CD4-positive, alpha-beta T cell (primary cell): ENCODE results near the gene AAMP. TPM values are rescaled to one million over a fixed set of nuclear protein-coding genes. Genes with fewer than 3 reads are reported as not detected.

Experiments used
- ATAC-seq: fragments of 200-7000 bp; cut with Tn5 transposase; one replicate; pipeline ENCODE4 v1.10.0; 2022; ENCODE audit warnings: mild to moderate bottlenecking; ENCODE audit not compliant: poor library complexity
- CTCF ChIA-PET: fragments of 350-600 bp; sonication (Branson Sonifier 250); formaldehyde crosslinking; loops from one replicate; lab custom pipeline; 2021; ENCODE audit warnings: antibody characterized with exemption, inconsistent platforms; lab: Charles Lee
- POLR2A ChIA-PET: fragments of 350-600 bp; sonication (Branson Sonifier 250); formaldehyde crosslinking; loops from one replicate; lab custom pipeline; 2021; ENCODE audit warnings: antibody characterized with exemption, inconsistent platforms; lab: Charles Lee
- DNase-seq, 14 experiments: peaks; one replicate each; pipeline ENCODE4 v3.0.0-alpha.2; 2013 to 2020; ENCODE audit warnings: mixed read lengths in 2 of 14
- H3K27ac ChIP-seq, 2 donors: one replicate each; pipeline versions ENCODE4 v1.5.1 to v1.7.0; 2013; ENCODE audit warnings: low read length in 2 of 2, low read depth in 1 of 2, mild to moderate bottlenecking in 1 of 2
- H3K27me3 ChIP-seq, 2 experiments: 1 replicate in 1 of 2; 2 replicates in 1 of 2; pipeline versions ENCODE4 v1.6.1 to v1.7.0; 2013; ENCODE audit warnings: low read length in 2 of 2, control low read depth in 1 of 2, mild to moderate bottlenecking in 1 of 2, moderate library complexity in 1 of 2; ENCODE audit not compliant: insufficient read depth in 2 of 2, control insufficient read depth in 1 of 2
- H3K36me3 ChIP-seq: one replicate; pipeline ENCODE4 v1.6.1; 2013; ENCODE audit warnings: low read length, control low read depth; ENCODE audit not compliant: insufficient read depth
- H3K4me1 ChIP-seq: one replicate; pipeline ENCODE4 v1.6.1; 2013; ENCODE audit warnings: low read length, control low read depth; ENCODE audit not compliant: insufficient read depth
- H3K4me3 ChIP-seq: one replicate; pipeline ENCODE4 v1.5.1; 2013; ENCODE audit warnings: mild to moderate bottlenecking, low read length, moderate library complexity
- H3K9me3 ChIP-seq, 2 experiments: 1 replicate in 1 of 2; 2 replicates in 1 of 2; pipeline versions ENCODE4 v1.6.1 to v1.7.0; 2013; ENCODE audit warnings: low read length in 2 of 2, mild to moderate bottlenecking in 2 of 2, control low read depth in 1 of 2, moderate library complexity in 1 of 2; ENCODE audit not compliant: control insufficient read depth in 1 of 2, insufficient read depth in 1 of 2
- H3K27ac Mint-ChIP-seq: one replicate; pipeline ENCODE4 v1.8.0; 2020; ENCODE audit warnings: mixed read lengths
- H3K27me3 Mint-ChIP-seq: one replicate; pipeline ENCODE4 v1.8.0; 2021; ENCODE audit warnings: mixed read lengths
- H3K36me3 Mint-ChIP-seq: one replicate; pipeline ENCODE4 v1.8.0; 2021; ENCODE audit warnings: low read depth, mixed read lengths
- H3K4me1 Mint-ChIP-seq: one replicate; pipeline ENCODE4 v1.8.0; 2021; ENCODE audit warnings: low read depth, mixed read lengths
- H3K4me3 Mint-ChIP-seq: one replicate; pipeline ENCODE4 v1.8.0; 2020; ENCODE audit warnings: mild to moderate bottlenecking, mixed read lengths
- H3K9me3 Mint-ChIP-seq: one replicate; pipeline ENCODE4 v1.8.0; 2020; ENCODE audit warnings: mixed read lengths
- CTCF ChIP-seq: fragments of 200-600 bp; IDR thresholded peaks from one replicate; pipeline ENCODE4 v1.8.0; 2022; ENCODE audit warnings: antibody characterized with exemption, mild to moderate bottlenecking
- intact Hi-C, 2 experiments: fragments of 100-400 bp; cut with DNase I in 1 of 2; cut with micrococcal nuclease in 1 of 2; formaldehyde crosslinking; loops; one replicate each; pipeline versions ENCODE4 v1.15.1 to v1.9.0; 2023 to 2025; cut with DNase I, micrococcal nuclease
- total RNA-seq, 174 experiments: library from RNA in 2 of 174; stranded (reverse) in 2 of 174; gene quantifications; one replicate each; pipeline ENCODE4 v1.2.3 and lab custom pipeline; 2021 to 2026

AAMP gene
- total RNA-seq, 2 experiments from 2014 or later = 40.2 to 42.5 TPM

DNA sequence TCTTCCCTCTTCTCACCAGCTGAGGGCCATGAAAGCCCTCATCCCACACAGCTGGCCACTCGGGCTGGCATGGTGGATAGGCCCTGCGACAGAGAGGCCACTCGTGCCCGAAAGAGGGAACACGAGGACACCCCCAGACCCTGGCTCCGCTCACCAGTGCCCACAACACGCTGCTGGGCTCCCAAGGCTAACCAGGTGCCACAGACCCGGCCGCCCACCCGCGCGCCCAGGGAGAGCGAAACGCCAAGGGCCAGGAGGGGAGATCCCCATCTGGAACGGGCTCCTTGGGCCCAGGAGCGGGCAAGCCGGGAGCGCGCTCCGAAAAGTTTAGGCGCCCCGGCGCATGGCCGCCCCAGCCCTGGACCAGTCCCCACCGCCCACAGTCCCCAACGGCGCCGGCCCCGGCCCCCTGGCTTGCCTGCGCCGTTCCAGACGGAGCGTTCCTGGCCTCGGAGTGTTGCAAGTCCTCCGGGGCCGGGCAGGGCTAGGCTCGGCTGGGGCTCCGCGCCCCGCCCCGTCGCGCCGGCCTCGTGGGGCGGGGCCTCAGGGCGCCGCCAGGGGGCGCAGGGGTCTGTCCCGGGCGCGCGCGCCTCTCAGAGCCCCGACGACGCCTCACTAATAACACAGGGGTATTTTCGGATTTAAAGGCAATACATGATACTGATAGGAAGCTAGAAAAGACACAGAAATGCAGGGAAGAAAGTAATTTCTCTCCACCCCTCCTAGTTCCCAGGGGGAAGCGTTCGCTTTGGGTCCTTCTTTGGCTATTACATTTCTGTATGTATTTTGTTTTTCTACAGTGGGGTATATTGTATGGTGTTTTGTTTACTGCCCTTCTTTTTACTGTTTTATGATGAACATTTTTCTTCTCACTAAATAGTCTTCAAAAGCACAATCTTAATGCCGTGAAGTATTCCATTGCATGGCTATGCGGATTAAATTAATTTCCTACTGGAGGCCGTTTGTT, 22.4 kb upstream of the AAMP start, which contains the start of gene TMBIM1:
TSS of gene TMBIM1 (minus strand) at position 456 of the 967 bp plus-strand sequence. CDS start 10,362 bp downstream, outside the sequence.
- Mint-ChIP-seq H3K27me3 (no peaks in the 10 kb centered on the region), H3K4me1 (peaks cover 62% of the 10 kb centered on the region), H3K9me3 (no peaks in the 10 kb centered on the region), H3K36me3 (peaks cover 22% of the 10 kb centered on the region), H3K27ac (peak within 1 kb of the TSS; percentile 99), H3K4me3 (peak within 1 kb of the TSS; percentile 95)
- Histone ChIP-seq H3K36me3 (no peaks in the 10 kb centered on the region), H3K27me3 (no peaks in the 10 kb centered on the region), H3K27ac (peak within 1 kb of the TSS; percentile 89 to 96), H3K4me3 (peak within 1 kb of the TSS; percentile 99), H3K9me3 (no peaks in the 10 kb centered on the region), H3K4me1 (peaks cover 73% of the 10 kb centered on the region)
- POLR2A ChIA-PET = interaction anchor here (0.6 to 11.6 kb wide), 9 partner anchors 8 to 113 kb away, joined by 3 to 221 read pairs (median 3); partner anchors contain the start of genes AAMP, CATIP, CTDSP1 and PNKD
- CTCF ChIA-PET = interaction anchor here (0.6 to 6.3 kb wide), 16 partner anchors 9 to 279 kb away, joined by 3 to 68 read pairs (median 4); partner anchors contain the start of genes AAMP, CATIP and PNKD
- intact Hi-C loops = loop anchor here (1.0 to 5.0 kb wide), 3 partner anchors 9 to 275 kb away; partner anchors contain the start of genes CATIP (in 1 of the 2), CNOT9 (in 1 of the 2) and USP37 (in 1 of the 2)
- DNase-seq (peak; percentile 62 to 92 (median 76)), ATAC-seq (peak; percentile 76)
- peak; percentile 59 for TF ChIP-seq CTCF

GRCh38 chr2:218291318-218292047, 21.5 kb upstream of the AAMP start:
- intact Hi-C loops = loop anchor here (1.0 to 5.0 kb wide), 6 partner anchors 10 to 276 kb away; partner anchors contain the start of genes CATIP (in 1 of the 2), CNOT9 (in 1 of the 2) and USP37 (in 1 of the 2)
- POLR2A ChIA-PET = interaction anchor here (0.5 to 11.6 kb wide), 12 partner anchors 10 to 988 kb away, joined by 3 to 221 read pairs (median 4); partner anchors contain the start of genes AAMP, CATIP, CTDSP1 and DNAJB2
- DNase-seq (peak in 4 of 14 experiments; percentile 28 to 53 (median 46)), ATAC-seq (no peak)
- no peaks in the 10 kb centered on the region for H3K27me3 ChIP-seq
- no peaks in the 10 kb centered on the region for H3K9me3 ChIP-seq
- Mint-ChIP-seq H3K36me3 (peaks cover 24% of the 10 kb centered on the region), H3K9me3 (no peaks in the 10 kb centered on the region), H3K4me1 (peaks cover 70% of the 10 kb centered on the region), H3K27me3 (no peaks in the 10 kb centered on the region), H3K27ac (peak overlapping the region; percentile 99), H3K4me3 (peak overlapping the region; percentile 95)
- peak overlapping the region; percentile 99 for H3K4me3 ChIP-seq
- H3K4me1 ChIP-seq = peaks cover 81% of the 10 kb centered on the region
- CTCF ChIA-PET = interaction anchor here (1.1 to 6.3 kb wide), 8 partner anchors 10 to 105 kb away, joined by 4 to 68 read pairs (median 6); partner anchors contain the start of genes AAMP, CATIP and PNKD
- TF ChIP-seq CTCF = no peak
- no peaks in the 10 kb centered on the region for H3K36me3 ChIP-seq
- H3K27ac ChIP-seq = peak overlapping the region; percentile 89 to 96
